HG03280 (cell line): ENCODE results near the gene RHOA.
"Not testable (repeated sequence)": the region's sequence is repeated elsewhere in the genome, so short reads cannot be mapped to it uniquely, and the experiment has no call there.

Experiments used
- ATAC-seq: cut with Tn5 transposase; IDR thresholded peaks from one replicate; pipeline ENCODE4 v1.9.1; 2021; ENCODE audit warnings: mild to moderate bottlenecking, moderate library complexity; ENCODE audit not compliant: unreplicated experiment

RHOA gene

DNA sequence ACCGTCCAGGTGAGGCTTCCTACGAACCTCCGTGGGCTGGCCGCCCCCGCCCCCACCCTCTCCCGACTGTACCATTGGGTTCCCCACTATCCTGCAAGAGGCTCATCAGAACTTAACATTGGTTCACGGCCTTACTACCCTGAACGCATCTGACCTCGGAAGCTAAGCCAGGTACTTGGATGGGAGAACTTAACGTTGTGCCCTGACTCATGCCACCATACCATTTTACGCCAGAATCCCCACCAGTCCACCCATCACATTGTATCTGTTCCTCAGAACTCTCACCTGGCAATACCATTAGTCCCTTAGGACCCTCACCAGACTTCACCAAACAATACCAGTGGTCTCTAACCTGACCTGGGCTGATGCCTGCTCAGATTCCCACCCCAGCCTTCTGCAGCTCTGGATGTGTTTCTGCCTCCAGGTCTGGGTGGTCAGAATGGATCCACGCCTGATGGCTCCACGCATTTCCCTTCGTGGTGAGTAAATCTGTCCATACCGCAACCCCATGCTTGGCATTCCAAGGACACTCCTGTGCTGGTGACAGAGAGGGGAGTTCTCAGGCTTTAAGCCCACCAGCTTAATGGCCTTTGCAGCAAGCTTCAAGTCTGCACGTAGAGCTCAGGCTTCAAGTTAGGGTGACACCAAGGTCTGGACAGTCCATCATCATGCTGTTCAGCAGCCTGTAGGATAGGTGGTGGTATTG, 1.0 kb upstream of the RHOA start:
- ATAC-seq = no peak

- ATAC-seq = peak; percentile 28
Measured at GRCh38 chr3:49411535-49411967, 225 bp downstream of the RHOA start.

DNA sequence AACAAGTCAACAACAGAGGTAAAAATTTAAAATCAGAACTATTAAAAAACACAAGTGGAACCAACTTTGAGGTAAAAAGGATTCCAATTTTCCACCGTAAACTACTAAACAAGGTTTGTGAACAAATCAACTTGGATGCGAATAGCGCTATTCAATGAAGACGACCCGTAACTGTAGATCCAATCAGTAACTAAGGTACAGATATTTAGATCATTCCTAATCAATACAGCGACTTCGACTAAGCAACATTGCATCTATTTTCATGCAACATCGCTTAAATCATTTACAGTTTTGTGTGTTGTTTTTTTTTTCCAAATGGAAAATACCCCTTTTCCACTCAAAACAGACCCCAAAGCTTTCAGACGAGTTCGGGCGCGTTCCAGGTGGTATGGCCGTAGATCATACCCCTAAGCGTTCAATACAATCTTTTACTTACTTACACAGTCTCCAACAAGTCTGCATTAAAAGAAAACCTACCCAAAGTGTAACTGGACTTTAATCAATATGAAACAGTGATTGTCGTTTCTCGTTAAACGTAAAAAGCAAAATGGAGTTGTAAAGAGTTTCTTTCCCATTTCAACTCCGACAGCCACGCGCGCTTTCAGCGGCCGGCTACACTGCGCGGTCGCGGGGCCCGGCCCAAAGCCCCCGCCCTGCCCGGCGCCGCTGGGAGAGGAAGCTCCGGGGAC, 786 bp downstream of the RHOA start:
- ATAC-seq = no peak

GRCh38 chr3:49410066-49410845, 1.5 kb downstream of the RHOA start:
- no peak for ATAC-seq

- no peak for ATAC-seq
Measured at GRCh38 chr3:49406571-49407565, 4.9 kb downstream of the RHOA start.

GRCh38 chr3:49405570-49405969, 6.2 kb downstream of the RHOA start:
- not testable (repeated sequence) for ATAC-seq

- ATAC-seq = no peak
Measured at GRCh38 chr3:49403891-49404290, 7.9 kb downstream of the RHOA start.

DNA sequence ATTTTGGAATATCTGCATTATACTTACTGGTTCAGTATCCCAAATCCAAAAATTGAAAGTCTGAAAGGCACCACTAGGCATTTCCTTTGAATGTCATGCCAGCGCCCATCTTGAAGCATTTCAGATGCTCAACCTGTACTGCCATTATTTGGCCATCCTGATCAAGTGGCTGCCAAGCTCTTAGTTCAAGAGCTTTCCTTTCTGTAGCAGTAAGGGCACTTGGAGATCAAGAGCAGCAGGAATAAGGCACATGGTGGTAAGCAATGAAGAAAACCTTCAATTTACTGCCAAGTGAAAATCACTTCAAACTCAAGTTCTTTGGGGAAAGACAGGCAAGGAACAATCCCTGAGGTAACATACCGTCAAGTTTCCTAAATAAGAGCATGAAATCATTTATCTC, 10.0 kb downstream of the RHOA start:
- no peak for ATAC-seq

- ATAC-seq = no peak
Measured at GRCh38 chr3:49399461-49399860, 12.3 kb downstream of the RHOA start.

GRCh38 chr3:49397470-49397869, 14.3 kb downstream of the RHOA start:
- ATAC-seq = no peak

DNA sequence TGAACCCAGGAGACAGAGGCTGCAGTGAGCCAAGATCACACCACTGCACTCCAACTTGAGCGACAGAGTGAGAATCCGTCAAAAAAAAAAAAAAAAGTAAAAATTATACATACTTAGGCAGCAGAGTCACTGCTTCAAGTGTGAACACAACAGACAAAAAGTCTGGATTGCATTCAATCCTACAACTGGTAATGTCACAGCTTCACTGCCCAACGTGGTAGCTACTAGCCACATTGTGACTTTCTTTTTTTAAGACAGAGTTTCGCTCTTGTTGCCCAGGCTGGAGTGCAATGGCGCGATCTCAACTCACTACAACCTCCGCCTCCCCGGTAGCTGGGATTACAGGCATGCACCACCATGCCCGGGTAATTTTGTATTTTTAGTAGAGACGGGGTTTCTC, 20.5 kb downstream of the RHOA start:
- ATAC-seq = not testable (repeated sequence)

- ATAC-seq = no peak
Measured at GRCh38 chr3:49389297-49389696, 22.5 kb downstream of the RHOA start.

GRCh38 chr3:49388289-49388820, 23.4 kb downstream of the RHOA start:
- ATAC-seq = no peak

DNA sequence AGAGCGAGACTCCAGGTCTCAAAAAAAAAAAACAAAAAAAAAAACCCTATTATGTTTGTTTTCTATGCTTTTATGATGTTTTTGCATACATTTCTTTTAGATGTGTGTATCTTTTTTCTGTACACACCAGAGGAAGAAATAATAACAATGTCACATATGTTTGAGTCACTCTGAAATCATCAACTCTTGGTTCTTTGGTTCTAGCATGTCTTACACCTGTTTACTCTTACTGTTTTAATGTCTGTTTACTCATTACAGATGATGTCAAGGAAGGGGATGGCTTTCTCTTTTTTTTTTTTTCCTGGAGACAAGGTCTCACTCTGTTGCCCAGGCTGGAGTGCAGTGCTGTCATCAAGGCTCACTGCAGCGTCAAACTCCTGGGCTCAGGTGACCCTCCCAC, 24.1 kb downstream of the RHOA start:
- ATAC-seq = no peak

GRCh38 chr3:49386056-49386756, 25.6 kb downstream of the RHOA start:
- ATAC-seq = no peak

DNA sequence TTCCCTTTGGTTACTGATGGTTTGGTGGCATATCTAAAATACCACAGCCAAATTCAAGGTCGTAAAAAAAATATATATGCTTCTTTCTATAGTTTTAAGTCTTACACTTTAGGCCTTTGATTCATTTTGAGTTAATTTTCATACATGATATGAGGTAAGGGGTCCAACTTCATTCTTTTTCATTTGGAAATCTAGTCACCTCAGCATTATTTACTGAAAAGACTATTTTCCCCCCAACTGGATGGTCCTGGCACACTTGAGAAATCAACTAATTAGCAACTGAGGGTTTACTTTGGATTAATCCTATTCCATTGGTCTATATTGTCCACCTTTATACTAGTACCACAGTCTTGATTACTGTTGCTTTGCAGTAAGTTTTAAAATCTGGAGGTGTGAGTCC, 26.2 kb downstream of the RHOA start:
- ATAC-seq = no peak

- no peak for ATAC-seq
Measured at GRCh38 chr3:49383387-49383786, 28.4 kb downstream of the RHOA start.

- ATAC-seq = no peak
Measured at GRCh38 chr3:49378249-49378895, 33.4 kb downstream of the RHOA start.

DNA sequence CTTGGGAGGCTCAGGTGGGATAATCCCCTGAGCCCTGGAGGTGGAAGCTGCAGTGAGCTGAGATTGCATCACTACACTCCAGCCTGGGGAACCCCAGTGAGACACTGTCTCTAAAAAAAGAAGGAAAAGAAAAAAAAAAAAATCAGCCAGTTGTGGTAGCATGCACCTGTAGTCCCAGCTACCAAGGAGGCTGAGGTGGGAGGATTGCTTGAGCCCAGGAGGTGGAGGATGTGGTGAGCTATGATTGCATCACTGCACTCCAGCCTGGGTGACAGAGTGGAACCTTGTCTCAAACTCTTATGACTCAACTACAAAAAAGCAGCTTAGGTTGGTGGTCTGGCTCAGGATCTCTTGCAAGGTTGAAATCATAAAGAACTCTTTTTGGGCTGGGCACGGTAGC, 34.3 kb downstream of the RHOA start:
- ATAC-seq = no peak
